NCI-H748 (cell line): ENCODE data around the gene BRF1.

Source experiments
- DNase-seq: peaks from one replicate; lab custom pipeline; 2025; ENCODE audit not compliant: unreplicated experiment; lab: John Stamatoyannopoulos, UW

Gene BRF1

GRCh38 chr14:105200074-105200473 is 100.7 kb downstream of the BRF1 start:
- DNase-seq, result no peak

- DNase-seq, result no peak
Observed at GRCh38 chr14:105199093-105199492, 101.7 kb downstream of the BRF1 start.

- DNase-seq, result no peak
Observed at GRCh38 chr14:105198588-105198987, 102.2 kb downstream of the BRF1 start.

- no peak for DNase-seq
Observed at GRCh38 chr14:105197211-105197641, 103.6 kb downstream of the BRF1 start.

GRCh38 chr14:105196265-105196960 is 104.4 kb downstream of the BRF1 start:
- peak; percentile 53 for DNase-seq

- no peak for DNase-seq
Observed at GRCh38 chr14:105195522-105196264, 105.1 kb downstream of the BRF1 start.

GRCh38 chr14:105195051-105195450 is 105.8 kb downstream of the BRF1 start:
- DNase-seq, result no peak

- DNase-seq, result peak; percentile 74
Observed at GRCh38 chr14:105193916-105194782, 106.7 kb downstream of the BRF1 start.

- DNase-seq, result no peak
Observed at GRCh38 chr14:105192866-105193731, 107.7 kb downstream of the BRF1 start.

- DNase-seq, result peak; percentile 64
Observed at GRCh38 chr14:105187935-105188524, 112.8 kb downstream of the BRF1 start.

- DNase-seq, result peak; percentile 57
Observed at GRCh38 chr14:105187116-105187515, 113.7 kb downstream of the BRF1 start.

GRCh38 chr14:105185973-105186372 is 114.8 kb downstream of the BRF1 start:
- DNase-seq, result no peak

- no peak for DNase-seq
Observed at GRCh38 chr14:105185001-105185400, 115.8 kb downstream of the BRF1 start.

- DNase-seq, result peak; percentile 50
Observed at GRCh38 chr14:105184461-105184860, 116.3 kb downstream of the BRF1 start.

- DNase-seq, result no peak
Observed at GRCh38 chr14:105182296-105183020, 118.3 kb downstream of the BRF1 start.

- no peak for DNase-seq
Observed at GRCh38 chr14:105181549-105182295, 119.1 kb downstream of the BRF1 start.

- peak; percentile 84 for DNase-seq
Observed at GRCh38 chr14:105180592-105181548, 119.9 kb downstream of the BRF1 start, which contains the start of gene NUDT14. TSS of gene NUDT14 (minus strand) at chr14:105181312. CDS start at chr14:105181209, 103 bp downstream.

GRCh38 chr14:105179191-105179590 is 121.6 kb downstream of the BRF1 start:
- no peak for DNase-seq
